ENCODE results near the gene DYNLT4. TPM values are rescaled to one million over a fixed set of nuclear protein-coding genes. Genes with fewer than 3 reads are reported as not detected.

The DYNLT4 gene
- total RNA-seq, 3 donors from 2014 or later, result 0.80 to 2.0 (median 1.3) TPM

DNA sequence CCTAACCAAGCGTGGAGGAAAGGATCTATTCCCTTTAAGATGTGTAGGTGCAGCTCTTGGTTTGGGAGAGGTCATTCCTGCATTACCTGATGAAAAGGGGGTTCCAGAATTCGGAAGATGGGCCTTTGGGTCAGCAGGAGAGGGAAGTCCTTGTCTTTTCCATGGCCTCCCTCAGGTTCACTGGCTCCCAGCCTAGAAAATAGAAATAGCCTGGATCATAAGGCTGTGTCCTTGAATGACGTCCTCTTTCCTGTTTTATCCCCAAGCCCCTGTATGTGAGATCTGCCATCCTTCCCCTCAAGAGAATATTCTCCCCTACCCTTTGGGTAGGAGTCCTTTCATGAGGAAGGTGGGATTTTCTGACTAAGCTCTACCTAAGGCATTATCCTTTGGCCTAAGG lies 46.3 kb downstream of the DYNLT4 start:
- no peak for TF ChIP-seq POLR2A (IDR thresholded peaks at IDR 0.05)
- TF ChIP-seq CTCF (IDR thresholded peaks at IDR 0.05), result no peak
- TF ChIP-seq POLR2AphosphoS5 (IDR thresholded peaks at IDR 0.05), result no peak
- H3K27ac ChIP-seq, result no peak overlapping the region
- no peak for DNase-seq (ENCODE audit: low spot score in 2 of 2)
- intact Hi-C loops (cut with DNase I; ENCODE audit: low total_unique reads), result no loop called here
- H3K36me3 ChIP-seq, result no peaks in the 10 kb centered on the region
- no peak overlapping the region for H3K4me3 ChIP-seq
- H3K27me3 ChIP-seq, result no peaks in the 10 kb centered on the region
- H3K4me1 ChIP-seq, result no peaks in the 10 kb centered on the region
- no peaks in the 10 kb centered on the region for H3K9me3 ChIP-seq

DNA sequence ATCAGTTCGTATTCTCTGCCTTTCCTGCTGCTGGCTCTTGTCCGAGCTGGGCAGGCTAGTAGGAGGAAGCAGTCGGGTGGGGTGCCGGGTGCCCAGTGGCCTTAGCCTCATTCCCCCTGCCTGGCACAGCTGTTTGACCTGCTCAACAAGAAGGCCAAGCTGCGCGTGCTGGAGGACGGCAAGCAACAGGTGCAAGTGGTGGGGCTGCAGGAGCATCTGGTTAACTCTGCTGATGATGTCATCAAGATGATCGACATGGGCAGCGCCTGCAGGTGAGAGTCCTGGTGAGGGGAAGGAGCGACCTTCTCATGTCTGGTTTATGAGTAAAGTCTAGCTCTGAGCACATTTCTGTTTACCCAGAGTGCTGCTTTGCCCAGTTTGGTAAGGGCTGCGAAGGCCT lies 48.1 kb downstream of the DYNLT4 start:
- TF ChIP-seq CTCF (IDR thresholded peaks at IDR 0.05) (no peak), POLR2AphosphoS5 (IDR thresholded peaks at IDR 0.05) (no peak)
- no peak overlapping the region for H3K27ac ChIP-seq
- intact Hi-C loops (cut with DNase I; ENCODE audit: low total_unique reads), result no loop called here

GRCh38 chr1:44757420-44757819 lies 49.7 kb downstream of the DYNLT4 start:
- no peak for TF ChIP-seq CTCF (IDR thresholded peaks at IDR 0.05)
- no peak for TF ChIP-seq POLR2A (IDR thresholded peaks at IDR 0.05)
- TF ChIP-seq POLR2AphosphoS5 (IDR thresholded peaks at IDR 0.05), result no peak
- no peak overlapping the region for H3K27ac ChIP-seq

More for the DNA sequence above, 48.1 kb downstream of the DYNLT4 start:
- Histone ChIP-seq H3K9me3 (no peaks in the 10 kb centered on the region), H3K4me3 (no peak overlapping the region), H3K27me3 (no peaks in the 10 kb centered on the region), H3K36me3 (no peaks in the 10 kb centered on the region), H3K4me1 (no peaks in the 10 kb centered on the region)
- no peak for DNase-seq (ENCODE audit: low spot score in 2 of 2)

More at GRCh38 chr1:44757420-44757819, 49.7 kb downstream of the DYNLT4 start:
- no peaks in the 10 kb centered on the region for H3K4me1 ChIP-seq
- H3K4me3 ChIP-seq, result no peak overlapping the region
- H3K27me3 ChIP-seq, result no peaks in the 10 kb centered on the region
- DNase-seq (ENCODE audit: low spot score in 2 of 2), result no peak
- no peaks in the 10 kb centered on the region for H3K36me3 ChIP-seq
- intact Hi-C loops (cut with DNase I; ENCODE audit: low total_unique reads), result no loop called here
- no peaks in the 10 kb centered on the region for H3K9me3 ChIP-seq

Other genes with a start within 250 kb of the DYNLT4 start
- gene TMEM53, start 132.9 kb downstream of the DYNLT4 start, total RNA-seq, result 1 to 10 TPM; 8.3 to 9.4 (median 9.2) TPM
- gene ARMH1, start 132.6 kb downstream of the DYNLT4 start, total RNA-seq, result 1 to 10 TPM; 1.8 to 3.8 (median 2.9) TPM
- not detected for gene RNU5D-1, start 76.2 kb downstream of the DYNLT4 start, total RNA-seq
- 1 to 10 TPM in 1 of 3 donors, under 1 TPM in 2; 0.73 to 2.6 (median 0.98) TPM for gene KIF2C, start 67.5 kb downstream of the DYNLT4 start, total RNA-seq
- 1,000 to 10,000 TPM; 2,158 to 3,355 (median 2,591) TPM for gene RPS8, start 31.8 kb downstream of the DYNLT4 start, total RNA-seq
- gene BEST4, start 19.2 kb downstream of the DYNLT4 start, total RNA-seq, result under 1 TPM in 2 of 3 donors, not detected in 1; 0.15 to 0.66 TPM
- gene PLK3, start 7.0 kb downstream of the DYNLT4 start, total RNA-seq, result 10 to 100 TPM; 13.6 to 29.0 (median 21.6) TPM
- 1 to 10 TPM; 3.8 to 7.0 (median 6.9) TPM for gene BTBD19, start 1.2 kb upstream of the DYNLT4 start, total RNA-seq
- 1 to 10 TPM in 2 of 3 donors, under 1 TPM in 1; 0.32 to 2.2 (median 1.3) TPM for gene PTCH2, start 35.9 kb upstream of the DYNLT4 start, total RNA-seq
- 10 to 100 TPM; 26.9 to 28.8 (median 28.8) TPM for gene EIF2B3, start 179.2 kb upstream of the DYNLT4 start, total RNA-seq
- 10 to 100 TPM; 32.8 to 45.8 (median 33.4) TPM for gene HECTD3, start 204.0 kb upstream of the DYNLT4 start, total RNA-seq
- 100 to 1,000 TPM in 1 of 3 donors, 10 to 100 TPM in 2; 74.1 to 115 (median 77.1) TPM for gene UROD, start 204.9 kb upstream of the DYNLT4 start, total RNA-seq